HepG2 (cell line): ENCODE data around the gene SH3BP2. TPM values are rescaled to one million over a fixed set of nuclear protein-coding genes. Genes with fewer than 3 reads are reported as not detected.
A peak's percentile ranks its signal among the peaks of the same experiment; 100 is the strongest.

ENCODE experiments used
- EP300 ChIP-seq, 3 experiments: sonication (generic) in 1 of 3; formaldehyde crosslinking in 1 of 3; IDR thresholded peaks; 2 replicates each; pipeline versions ENCODE4 v1.5.1 to v1.6.1; 2011 to 2020; ENCODE audit warnings: low read depth in 2 of 3, low read length in 2 of 3, borderline replicate concordance in 1 of 3, improper control_type of control experiment in 1 of 3, mild to moderate bottlenecking in 1 of 3, missing genetic modification reagents in 1 of 3, moderate library complexity in 1 of 3
- FOSL2 ChIP-seq: sonication (generic); formaldehyde crosslinking; IDR thresholded peaks from 2 replicates; pipeline ENCODE4 v1.4.0; 2020; ENCODE audit warnings: missing genetic modification reagents
- FOXA3 ChIP-seq: IDR thresholded peaks from 2 replicates; pipeline ENCODE4 v1.6.1; 2016; ENCODE audit warnings: missing genetic modification reagents, missing compliant biosample characterization
- FOXK2 ChIP-seq: fragments of 450-650 bp; IDR thresholded peaks from 2 replicates; pipeline ENCODE4 v1.6.1; 2016
- KLF6 ChIP-seq: IDR thresholded peaks from 2 replicates; pipeline ENCODE4 v1.8.0; 2016; ENCODE audit warnings: missing biosample characterization, missing genetic modification reagents
- MBD4 ChIP-seq: IDR thresholded peaks from 2 replicates; pipeline ENCODE4 v1.6.1; 2012; ENCODE audit warnings: low read length, inconsistent platforms, borderline replicate concordance
- MLX ChIP-seq: IDR thresholded peaks from 2 replicates; pipeline ENCODE4 v1.6.1; 2016
- MXD4 ChIP-seq: IDR thresholded peaks from 2 replicates; pipeline ENCODE4 v1.6.1; 2016; ENCODE audit warnings: mild to moderate bottlenecking, missing biosample characterization, missing genetic modification reagents
- NFE2L2 ChIP-seq: fragments of 150-350 bp; IDR thresholded peaks from 2 replicates; pipeline ENCODE4 v1.6.1; 2014; ENCODE audit warnings: low read length
- PCBP2 ChIP-seq: fragments of 200-400 bp; formaldehyde crosslinking; optimal IDR thresholded peaks from 2 replicates; pipeline ENCODE3; 2018; ENCODE audit warnings: low read length, low read depth; ENCODE audit not compliant: poor library complexity, severe bottlenecking
- POGZ ChIP-seq: sonication (generic); formaldehyde crosslinking; IDR thresholded peaks from 2 replicates; pipeline ENCODE4 v1.4.0; 2020; ENCODE audit warnings: mild to moderate bottlenecking, missing genetic modification reagents
- SATB2 ChIP-seq: sonication (generic); formaldehyde crosslinking; IDR thresholded peaks from 2 replicates; pipeline ENCODE4 v1.5.0; 2020; ENCODE audit warnings: missing genetic modification reagents
- SRSF1 ChIP-seq: fragments of 200-400 bp; formaldehyde crosslinking; optimal IDR thresholded peaks from 2 replicates; pipeline ENCODE3; 2017; ENCODE audit warnings: mild to moderate bottlenecking, low read depth, low read length, moderate library complexity
- ZBTB20 ChIP-seq: sonication (generic); formaldehyde crosslinking; IDR thresholded peaks from 2 replicates; pipeline ENCODE4 v1.8.1; 2023; ENCODE audit warnings: missing genetic modification reagents, low read depth, mild to moderate bottlenecking, borderline replicate concordance
- ZBTB44 ChIP-seq: sonication (generic); formaldehyde crosslinking; IDR thresholded peaks from 2 replicates; pipeline ENCODE4 v1.4.0; 2020; ENCODE audit warnings: missing genetic modification reagents
- ZFP36 ChIP-seq: fragments of 150-350 bp; IDR thresholded peaks from 2 replicates; pipeline ENCODE4 v1.6.1; 2018; ENCODE audit warnings: borderline replicate concordance, low read length, low read depth; ENCODE audit not compliant: partially characterized antibody
- ZFP90 ChIP-seq: sonication (generic); formaldehyde crosslinking; IDR thresholded peaks from 2 replicates; pipeline ENCODE4 v1.8.0; 2022; ENCODE audit warnings: missing genetic modification reagents, mild to moderate bottlenecking, inconsistent platforms, borderline replicate concordance
- ZMYM4 ChIP-seq: sonication (generic); formaldehyde crosslinking; IDR thresholded peaks from 2 replicates; pipeline ENCODE4 v1.8.1; 2023; ENCODE audit warnings: mild to moderate bottlenecking, missing genetic modification reagents
- ZNF280D ChIP-seq: sonication (generic); formaldehyde crosslinking; IDR thresholded peaks from 2 replicates; pipeline ENCODE4 v1.5.1; 2020; ENCODE audit warnings: mild to moderate bottlenecking, missing genetic modification reagents
- ZNF431 ChIP-seq: sonication (generic); formaldehyde crosslinking; IDR thresholded peaks from 2 replicates; pipeline ENCODE4 v1.9.0; 2022; ENCODE audit warnings: missing genetic modification reagents, low read depth, mild to moderate bottlenecking, borderline replicate concordance
- ZNF761 ChIP-seq: sonication (generic); formaldehyde crosslinking; conservative IDR thresholded peaks from 2 replicates; pipeline ENCODE4 v1.4.0; 2020; ENCODE audit warnings: mild to moderate bottlenecking, missing genetic modification reagents
- ZNF772 ChIP-seq: sonication (generic); formaldehyde crosslinking; IDR thresholded peaks from 2 replicates; pipeline ENCODE4 v1.5.0; 2020; ENCODE audit warnings: mild to moderate bottlenecking, missing genetic modification reagents
- ZNF800 ChIP-seq: sonication (generic); formaldehyde crosslinking; IDR thresholded peaks from 2 replicates; pipeline ENCODE4 v1.4.0; 2020; ENCODE audit warnings: missing genetic modification reagents
- polyA plus RNA-seq, 8 experiments: library from polyadenylated mRNA; depleted of rRNA in 3 of 8; stranded (reverse) in 7 of 8; unstranded in 1 of 8; fragments of >200 nt; fragmentation: Illumina TruSeq in 4 of 8; extraction: Trizol in 4 of 8; gene quantifications; 2 replicates each; pipeline versions ENCODE4 v1.2.1 to v1.2.3, GENCODE V29; 2011 to 2016; ENCODE audit warnings: low read depth in 4 of 8, missing spikeins in 1 of 8, mixed read lengths in 1 of 8; ENCODE audit not compliant: insufficient read depth in 1 of 8
- total RNA-seq, 5 experiments: library from RNA; depleted of rRNA; stranded (reverse); fragments of >200 nt; fragmentation: Illumina TruSeq; extraction: Trizol; gene quantifications; 2 replicates each; pipeline ENCODE4 v1.2.3, GENCODE V29; 2016; ENCODE audit warnings: low read depth in 1 of 5
- TF ChIP-seq, protein P1 (sequence below): sonication (generic); formaldehyde crosslinking; IDR thresholded peaks from 2 replicates; pipeline ENCODE4 v1.4.0; 2020; ENCODE audit warnings: missing genetic modification reagents

SH3BP2 gene
- total and polyA plus RNA-seq, 2 of the 13 experiments (the other 11 are each of a cell fraction or from before 2014, with no cell fraction given) = 16.9 to 34.5 TPM

DNA sequence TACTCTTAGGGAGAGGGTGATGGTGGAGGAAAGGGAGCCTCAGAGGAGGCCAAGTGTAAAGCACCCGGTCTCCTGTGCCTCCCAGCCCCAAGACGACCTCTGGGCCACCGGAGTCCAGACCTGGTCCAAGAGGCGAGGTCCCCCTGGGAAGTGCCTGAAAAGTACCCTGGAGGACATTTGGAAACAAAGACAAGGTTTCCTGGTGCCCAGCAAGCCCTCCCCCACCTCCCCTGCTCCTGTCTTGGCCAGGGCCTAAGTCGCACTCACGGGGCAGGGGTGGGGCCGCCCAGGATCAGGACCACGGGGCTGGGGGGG lies 532 bp upstream of the SH3BP2 start (continued):
- TF ChIP-seq EP300 (IDR thresholded peaks at IDR 0.05; ENCODE audit: low read depth in 2 of 2, low read length in 2 of 2) (no peak), EP300 (CRISPR knock-in tag; IDR thresholded peaks at IDR 0.05; ENCODE audit: borderline replicate concordance) (no peak), MXD4 (CRISPR knock-in tag) (0 out of 2 replicates have a peak, but pooled peaks have one; percentile 19), FOXA3 (no peak), ZFP90 (peak; percentile 10; the same call in 1 of the 2 replicates), MLX (CRISPR knock-in tag) (no peak), NFE2L2 (no peak), POGZ (CRISPR knock-in tag) (no peak), SATB2 (no peak), ZBTB44 (CRISPR knock-in tag) (no peak), SRSF1 (peak; percentile 10), KLF6 (0 out of 2 replicates have a peak, but pooled peaks have one; percentile 13), PCBP2 (no peak), ZNF772 (0 out of 2 replicates have a peak, but pooled peaks have one; percentile 8), ZNF800 (CRISPR knock-in tag) (no peak), FOSL2 (CRISPR knock-in tag) (no peak), ZMYM4 (CRISPR knock-in tag) (peak; percentile 9; the same call in 1 of the 2 replicates), ZFP36 (no peak), ZBTB20 (CRISPR knock-in tag) (no peak), ZNF280D (CRISPR knock-in tag) (0 out of 2 replicates have a peak, but pooled peaks have one; percentile 42), ZNF431 (CRISPR knock-in tag) (no peak), ZNF761 (CRISPR knock-in tag) (no peak), MBD4 (no peak), FOXK2 (no peak)
- TF ChIP-seq, protein P1, sequence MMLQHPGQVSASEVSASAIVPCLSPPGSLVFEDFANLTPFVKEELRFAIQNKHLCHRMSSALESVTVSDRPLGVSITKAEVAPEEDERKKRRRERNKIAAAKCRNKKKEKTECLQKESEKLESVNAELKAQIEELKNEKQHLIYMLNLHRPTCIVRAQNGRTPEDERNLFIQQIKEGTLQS (CRISPR knock-in tag) = no peak
